NT2/D1 (cell line): ENCODE results near the gene ANKRD13A.
"Not testable (repeated sequence)": the region's sequence is repeated elsewhere in the genome, so short reads cannot be mapped to it uniquely, and the experiment has no call there.

Source experiments
- DNase-seq: peaks from one replicate; pipeline ENCODE4 v3.0.0-alpha.2; 2011; ENCODE audit warnings: low read depth, low spot score
- H3K27me3 ChIP-seq: 2 replicates; pipeline ENCODE4 v1.6.0; 2011; ENCODE audit warnings: mild to moderate bottlenecking; ENCODE audit not compliant: insufficient read length, insufficient read depth
- H3K36me3 ChIP-seq: 2 replicates; pipeline ENCODE4 v1.6.1; 2011; ENCODE audit warnings: mild to moderate bottlenecking, low read length, mixed read lengths; ENCODE audit not compliant: insufficient read depth, insufficient read length
- H3K4me1 ChIP-seq: 2 replicates; pipeline ENCODE4 v1.5.1; 2011; ENCODE audit not compliant: insufficient read depth, insufficient read length
- H3K4me3 ChIP-seq: 2 replicates; pipeline ENCODE4 v1.5.1; 2011; ENCODE audit warnings: low read depth; ENCODE audit not compliant: insufficient read length
- H3K9ac ChIP-seq: 2 replicates; pipeline ENCODE4 v1.6.0; 2011; ENCODE audit warnings: low read depth; ENCODE audit not compliant: insufficient read length
- H3K9me3 ChIP-seq: 2 replicates; pipeline ENCODE4 v1.5.1; 2011; ENCODE audit warnings: mild to moderate bottlenecking, low read length; ENCODE audit not compliant: insufficient read depth
- SUZ12 ChIP-seq: IDR thresholded peaks from 2 replicates; pipeline ENCODE4 v1.6.1; 2011; ENCODE audit not compliant: insufficient read length, insufficient read depth; ENCODE audit errors: extremely low read depth
- YY1 ChIP-seq: IDR thresholded peaks from 2 replicates; pipeline ENCODE4 v1.6.1; 2011; ENCODE audit not compliant: insufficient read length, insufficient read depth
- ZNF274 ChIP-seq: IDR thresholded peaks from 2 replicates; pipeline ENCODE4 v1.6.1; 2011; ENCODE audit warnings: mild to moderate bottlenecking, low read depth, low read length

ANKRD13A gene

DNA sequence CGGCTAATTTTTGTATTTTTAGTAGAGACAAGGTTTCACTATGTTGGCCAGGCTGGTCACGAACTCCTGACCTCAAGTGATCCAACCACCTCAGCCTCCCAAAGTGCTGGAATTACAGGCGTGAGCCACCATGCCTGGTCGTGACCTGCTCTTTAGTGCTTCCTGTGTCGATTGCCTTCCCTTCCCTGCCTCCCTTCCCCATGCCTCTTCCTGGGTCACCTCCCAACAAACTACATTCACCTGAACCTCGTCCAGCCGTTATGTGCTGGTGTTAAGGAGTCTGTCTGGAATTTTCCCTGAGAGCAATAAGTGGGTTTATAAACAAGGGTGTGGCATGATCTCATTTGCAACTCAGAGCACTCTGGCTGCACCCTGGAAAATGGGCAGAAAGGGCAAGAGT is 81.2 kb downstream of the ANKRD13A start:
- Histone ChIP-seq H3K4me3 (no peak overlapping the region), H3K36me3 (no peaks in the 10 kb centered on the region), H3K9me3 (no peaks in the 10 kb centered on the region), H3K9ac (no peak overlapping the region), H3K27me3 (no peaks in the 10 kb centered on the region), H3K4me1 (no peaks in the 10 kb centered on the region)
- no peak for DNase-seq
- TF ChIP-seq ZNF274: no peak
- TF ChIP-seq SUZ12: no peak
- TF ChIP-seq YY1: no peak

DNA sequence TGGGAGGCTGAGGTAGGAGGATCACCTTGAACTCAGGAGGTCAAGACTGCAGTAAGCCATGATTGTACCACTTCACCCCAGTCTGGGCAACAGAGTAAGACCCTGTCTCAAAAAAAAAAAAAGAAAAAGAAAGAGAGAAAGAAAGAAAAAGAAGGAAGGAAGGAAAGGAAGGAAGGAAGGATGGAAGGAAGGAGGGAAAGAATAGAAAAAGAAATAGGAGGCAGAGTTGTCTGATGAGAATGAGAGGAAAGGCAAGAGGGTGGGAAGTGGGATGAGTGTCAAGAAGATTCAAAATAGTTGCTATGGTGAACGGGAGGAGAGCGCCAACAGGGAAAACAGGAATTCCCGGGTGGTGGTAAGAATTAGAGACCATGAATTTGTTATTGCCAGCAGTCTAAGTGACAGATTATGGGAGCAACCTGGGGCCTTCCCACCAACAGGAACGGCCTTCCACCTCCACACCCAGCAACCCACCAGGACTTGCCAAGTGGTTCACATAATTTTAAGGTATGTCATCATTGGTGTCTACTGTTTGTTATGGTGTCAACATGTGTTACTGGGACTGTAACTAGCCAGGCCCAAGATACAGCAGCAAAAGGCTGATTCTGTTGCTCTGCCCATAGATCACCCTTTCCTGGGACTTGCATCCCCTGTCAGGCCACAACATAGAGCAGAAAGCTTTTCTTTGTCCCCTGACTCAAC is 85.2 kb downstream of the ANKRD13A start:
- H3K9ac ChIP-seq: no peak overlapping the region
- H3K9me3 ChIP-seq: no peaks in the 10 kb centered on the region
- no peaks in the 10 kb centered on the region for H3K36me3 ChIP-seq
- no peaks in the 10 kb centered on the region for H3K27me3 ChIP-seq
- no peak overlapping the region for H3K4me3 ChIP-seq
- no peak for DNase-seq
- H3K4me1 ChIP-seq: no peaks in the 10 kb centered on the region
- TF ChIP-seq YY1 (no peak), SUZ12 (no peak), ZNF274 (no peak)

DNA sequence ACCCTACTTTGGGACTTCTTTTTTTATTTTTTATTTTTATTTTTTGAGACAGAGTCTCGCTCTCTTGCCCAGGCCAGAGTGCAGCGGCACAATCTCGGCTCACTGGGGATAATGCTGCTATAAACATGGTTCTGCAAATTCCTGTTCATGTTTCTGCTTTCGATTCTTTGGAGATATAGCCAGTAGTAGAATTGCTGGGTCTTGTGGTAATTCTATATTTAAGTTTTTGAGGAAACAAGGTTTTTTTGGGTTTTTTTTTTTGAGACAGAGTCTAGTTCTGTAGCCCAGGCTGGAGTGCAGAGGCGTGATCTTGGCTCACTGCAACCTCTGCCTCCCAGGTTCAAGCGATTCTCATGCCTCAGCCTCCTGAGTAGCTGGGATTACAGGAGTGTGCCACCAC is 89.0 kb downstream of the ANKRD13A start:
- H3K36me3 ChIP-seq, H3K9ac ChIP-seq, H3K27me3 ChIP-seq, H3K4me3 ChIP-seq, DNase-seq, H3K4me1 ChIP-seq, H3K9me3 ChIP-seq: not testable (repeated sequence)

DNA sequence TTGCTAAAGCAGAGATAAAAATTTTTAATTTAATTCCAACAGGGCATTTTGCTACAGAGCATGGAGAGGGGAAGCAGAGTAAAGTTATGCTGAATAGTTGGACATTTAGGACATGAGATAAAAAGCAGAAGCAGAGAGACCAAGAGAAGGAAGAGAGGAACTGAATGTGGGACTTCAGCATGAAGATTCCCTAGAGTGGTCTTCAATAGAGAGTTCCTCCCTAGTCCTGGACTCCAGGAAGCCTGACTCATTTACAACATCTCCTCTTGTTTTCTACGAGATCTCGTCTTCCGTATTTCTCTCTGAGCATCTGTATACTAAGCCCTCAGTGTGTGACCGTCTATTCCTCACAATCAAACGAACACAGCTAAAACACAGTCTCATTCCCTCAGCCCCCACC is 89.7 kb downstream of the ANKRD13A start:
- no peak for TF ChIP-seq YY1
- no peak for DNase-seq
- no peaks in the 10 kb centered on the region for H3K4me1 ChIP-seq
- H3K9ac ChIP-seq: no peak overlapping the region
- no peaks in the 10 kb centered on the region for H3K27me3 ChIP-seq
- H3K4me3 ChIP-seq: no peak overlapping the region
- no peaks in the 10 kb centered on the region for H3K9me3 ChIP-seq
- H3K36me3 ChIP-seq: no peaks in the 10 kb centered on the region
